ENCODE data around the gene METTL6. TPM values are rescaled to one million over a fixed set of nuclear protein-coding genes. Genes with fewer than 3 reads are reported as not detected.

The METTL6 gene
- total RNA-seq, 2 donors from 2014 or later: 8.9 to 18.6 TPM

DNA sequence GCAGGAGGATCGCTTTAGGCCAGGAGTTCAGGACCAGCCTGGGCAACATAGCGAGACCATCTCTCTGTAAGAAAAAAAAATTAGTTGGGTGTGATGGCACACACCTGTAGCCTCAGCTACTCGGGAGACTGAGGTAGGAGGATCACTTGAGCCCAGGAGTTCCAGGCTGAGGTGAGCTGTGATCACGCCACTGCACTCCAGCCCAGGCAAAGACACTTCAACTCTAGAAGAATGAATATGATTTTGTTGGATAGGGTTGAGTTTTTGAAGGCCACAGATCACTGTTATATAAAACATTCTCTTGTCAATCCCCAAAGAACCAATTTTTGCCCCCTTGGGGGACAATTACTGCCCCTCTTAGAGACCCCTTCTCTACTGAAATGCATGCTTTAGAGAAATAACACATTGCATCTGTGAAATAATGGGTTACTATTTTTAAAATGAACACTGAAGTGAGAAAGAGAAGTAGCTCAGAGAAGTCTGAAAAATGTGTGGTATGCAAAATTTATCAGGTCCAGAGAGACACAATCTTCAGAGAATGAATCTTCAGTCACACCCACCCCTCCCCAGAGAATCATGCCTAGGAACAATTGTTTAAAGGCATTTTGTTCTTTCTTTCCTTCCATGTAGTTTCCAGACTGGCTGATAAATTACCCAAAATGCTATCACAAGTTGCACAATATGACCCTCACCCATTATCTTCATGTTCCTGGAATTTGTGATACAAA, 42.7 kb downstream of the METTL6 start:
- Histone ChIP-seq H3K9me3 (no peaks in the 10 kb centered on the region), H3K4me3 (no peak overlapping the region), H3K27me3 (replicated peaks; ENCODE audit: insufficient read depth) (no peaks in the 10 kb centered on the region), H3K4me1 (ENCODE audit: control insufficient read depth in 1 of 2, low read depth in 2 of 2) (no peaks in the 10 kb centered on the region), H3K27ac (no peak overlapping the region), H3K36me3 (no peaks in the 10 kb centered on the region)
- no peak for ATAC-seq (ENCODE audit: insufficient number of reproducible peaks, low FRiP score, low read depth)
- TF ChIP-seq, protein P1, sequence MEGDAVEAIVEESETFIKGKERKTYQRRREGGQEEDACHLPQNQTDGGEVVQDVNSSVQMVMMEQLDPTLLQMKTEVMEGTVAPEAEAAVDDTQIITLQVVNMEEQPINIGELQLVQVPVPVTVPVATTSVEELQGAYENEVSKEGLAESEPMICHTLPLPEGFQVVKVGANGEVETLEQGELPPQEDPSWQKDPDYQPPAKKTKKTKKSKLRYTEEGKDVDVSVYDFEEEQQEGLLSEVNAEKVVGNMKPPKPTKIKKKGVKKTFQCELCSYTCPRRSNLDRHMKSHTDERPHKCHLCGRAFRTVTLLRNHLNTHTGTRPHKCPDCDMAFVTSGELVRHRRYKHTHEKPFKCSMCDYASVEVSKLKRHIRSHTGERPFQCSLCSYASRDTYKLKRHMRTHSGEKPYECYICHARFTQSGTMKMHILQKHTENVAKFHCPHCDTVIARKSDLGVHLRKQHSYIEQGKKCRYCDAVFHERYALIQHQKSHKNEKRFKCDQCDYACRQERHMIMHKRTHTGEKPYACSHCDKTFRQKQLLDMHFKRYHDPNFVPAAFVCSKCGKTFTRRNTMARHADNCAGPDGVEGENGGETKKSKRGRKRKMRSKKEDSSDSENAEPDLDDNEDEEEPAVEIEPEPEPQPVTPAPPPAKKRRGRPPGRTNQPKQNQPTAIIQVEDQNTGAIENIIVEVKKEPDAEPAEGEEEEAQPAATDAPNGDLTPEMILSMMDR (IDR thresholded peaks at IDR 0.05): no peak
- no peak for DNase-seq (ENCODE audit: low spot score)

GRCh38 chr3:15382405-15382923, 44.9 kb downstream of the METTL6 start:
- H3K4me3 ChIP-seq: no peak overlapping the region
- TF ChIP-seq, protein P1 (IDR thresholded peaks at IDR 0.05): no peak
- no peaks in the 10 kb centered on the region for H3K36me3 ChIP-seq
- H3K27me3 ChIP-seq (replicated peaks; ENCODE audit: insufficient read depth): no peaks in the 10 kb centered on the region
- peaks cover 3 to 4% of the 10 kb centered on the region in 2 donors for H3K4me1 ChIP-seq (ENCODE audit: control insufficient read depth in 1 of 2, low read depth in 2 of 2)
- DNase-seq (ENCODE audit: low spot score) (no peak), ATAC-seq (ENCODE audit: insufficient number of reproducible peaks, low FRiP score, low read depth) (no peak)
- H3K27ac ChIP-seq: no peak overlapping the region
- H3K9me3 ChIP-seq: no peaks in the 10 kb centered on the region

DNA sequence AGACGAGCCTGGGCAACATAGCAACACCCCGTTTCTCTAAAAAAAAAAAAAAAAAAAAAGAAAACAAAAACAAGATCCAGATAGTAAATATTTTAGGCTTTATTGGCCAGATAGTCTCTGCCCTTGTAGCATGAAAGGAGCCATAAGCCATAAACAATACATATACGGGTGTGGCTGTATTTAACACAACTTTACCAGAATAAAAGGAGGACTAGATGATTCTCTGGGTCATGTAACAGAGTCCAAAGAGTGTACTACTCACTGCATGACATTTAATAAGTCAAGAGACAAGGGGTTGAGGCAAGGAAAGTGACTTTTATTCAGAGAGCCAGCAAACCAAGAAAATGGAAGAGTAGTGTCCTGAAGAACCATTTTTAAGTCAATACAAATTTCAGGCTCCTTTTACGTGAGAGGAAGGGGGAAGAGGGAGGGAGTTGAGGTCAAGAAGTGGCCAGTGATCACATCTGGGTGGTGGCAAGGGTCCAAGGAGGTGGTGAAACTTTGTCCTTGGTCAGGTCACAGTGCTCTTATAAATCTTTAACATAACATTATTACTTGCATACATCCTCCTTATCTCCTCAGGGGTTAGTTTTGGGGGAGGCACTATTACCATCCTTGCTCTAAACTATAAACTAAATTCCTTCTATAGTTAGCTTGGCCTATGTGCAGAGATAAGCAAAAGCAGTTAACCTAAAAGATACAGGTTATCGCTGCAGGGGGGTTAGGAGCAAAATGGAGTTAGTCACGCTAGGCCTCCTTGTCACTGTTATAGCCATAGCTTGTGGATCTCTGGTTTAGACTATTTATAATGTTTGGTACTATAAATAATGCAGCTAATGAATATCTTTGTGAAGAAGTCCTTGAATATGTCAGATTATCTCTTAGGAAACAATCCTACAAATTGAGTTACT, 46.1 kb downstream of the METTL6 start:
- Histone ChIP-seq H3K9me3 (no peaks in the 10 kb centered on the region), H3K4me1 (ENCODE audit: control insufficient read depth in 1 of 2, low read depth in 2 of 2) (peaks cover 3 to 4% of the 10 kb centered on the region in 2 donors), H3K27ac (no peak overlapping the region), H3K27me3 (replicated peaks; ENCODE audit: insufficient read depth) (no peaks in the 10 kb centered on the region), H3K4me3 (no peak overlapping the region), H3K36me3 (no peaks in the 10 kb centered on the region)
- DNase-seq (ENCODE audit: low spot score): no peak
- no peak for ATAC-seq (ENCODE audit: insufficient number of reproducible peaks, low FRiP score, low read depth)
- TF ChIP-seq, protein P1 (IDR thresholded peaks at IDR 0.05): no peak

DNA sequence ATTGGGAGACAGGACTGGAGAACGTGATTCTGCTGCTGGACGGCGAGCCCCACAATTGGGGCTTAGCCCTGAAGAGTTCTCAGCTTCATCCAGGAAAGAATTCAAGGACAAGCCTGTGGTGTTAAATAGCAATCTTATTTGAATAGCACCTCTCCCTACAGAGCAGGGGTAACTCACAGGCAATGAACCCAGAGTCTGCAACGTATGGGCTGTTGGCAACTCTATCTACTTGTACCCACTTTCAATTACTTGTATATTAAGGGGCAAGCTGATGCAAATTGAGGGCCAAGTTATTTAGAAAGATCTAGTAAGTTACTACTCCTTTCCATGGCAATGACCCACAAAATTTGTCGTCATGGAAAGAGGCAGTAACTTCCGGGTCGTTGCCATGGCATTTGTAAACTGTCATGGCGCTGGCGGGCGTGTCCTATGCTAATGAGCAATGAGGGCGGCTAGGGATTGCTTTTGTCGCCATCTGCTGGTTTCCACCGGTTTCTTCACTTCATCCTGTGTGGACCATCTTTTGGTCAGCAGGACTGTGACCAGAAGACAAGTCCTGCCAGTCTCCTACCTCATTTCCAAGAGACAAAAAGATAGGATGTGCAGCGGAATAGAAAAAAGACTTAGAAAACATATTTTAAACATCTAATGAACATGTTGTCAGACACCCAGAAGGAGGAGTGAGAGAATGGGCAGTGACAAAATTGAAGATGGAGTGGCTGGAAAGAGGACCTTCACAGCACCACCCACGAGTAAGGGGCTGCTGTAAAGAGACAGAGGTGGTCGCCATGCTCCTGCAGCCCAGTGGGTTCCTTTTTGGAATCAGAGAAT, 49.2 kb downstream of the METTL6 start:
- TF ChIP-seq, protein P1 (IDR thresholded peaks at IDR 0.05): peak; percentile 82
- no peaks in the 10 kb centered on the region for H3K27me3 ChIP-seq (replicated peaks; ENCODE audit: insufficient read depth)
- no peaks in the 10 kb centered on the region for H3K9me3 ChIP-seq
- H3K27ac ChIP-seq: peak overlapping the region; percentile 71 to 73
- H3K4me3 ChIP-seq: peak overlapping the region; percentile 52
- peak; percentile 93 for DNase-seq (ENCODE audit: low spot score)
- ATAC-seq (ENCODE audit: insufficient number of reproducible peaks, low FRiP score, low read depth): peak; percentile 97
- no peaks in the 10 kb centered on the region for H3K36me3 ChIP-seq
- H3K4me1 ChIP-seq (ENCODE audit: control insufficient read depth in 1 of 2, low read depth in 2 of 2): peaks cover 3 to 4% of the 10 kb centered on the region in 2 donors

Data from thoracic aorta (tissue), 2 donors.